HCT116 (cell line): Measurements from ENCODE around the gene STX5. TPM values are rescaled to one million over a fixed set of nuclear protein-coding genes. Genes with fewer than 3 reads are reported as not detected.

ENCODE experiments used
- ATAC-seq: fragments of 200-7000 bp; cut with Tn5 transposase; 2 replicates; pipeline ENCODE4 v1.9.1; 2020; ENCODE audit warnings: mild to moderate bottlenecking, moderate library complexity
- BruUV-seq: library from RNA; stranded (reverse); fragments of 400-500 nt; replicated peaks from 2 replicates; lab custom pipeline; 2021; lab: Mats Ljungman, UMichigan
- CTCF ChIA-PET: fragments of 300-600 bp; sonication (Branson Sonifier 250); formaldehyde crosslinking; loops from one replicate; lab custom pipeline; 2021; ENCODE audit warnings: antibody characterized with exemption; lab: Charles Lee
- POLR2A ChIA-PET: fragments of 300-600, 350-600 bp; sonication (Branson Sonifier 250); formaldehyde crosslinking; loops from one replicate; lab custom pipeline; 2021; ENCODE audit warnings: antibody characterized with exemption; lab: Charles Lee
- RAD21 ChIA-PET, 2 experiments: fragments of 300-600 bp; sonication (Branson Sonifier 250); formaldehyde crosslinking; loops; one replicate each; lab custom pipeline; 2023; ENCODE audit warnings: low total read pairs in 2 of 2; ENCODE audit not compliant: uncharacterized antibody in 2 of 2, unreplicated experiment in 2 of 2, low non-redundant PET in 1 of 2; lab: Charles Lee
- DNase-seq: peaks from one replicate; pipeline ENCODE4 v3.0.0-alpha.2; 2010; ENCODE audit warnings: low read depth, low spot score
- H2AFZ ChIP-seq: fragments of 200-600 bp; shearing (Covaris generic), sonication (generic); 2 replicates; pipeline ENCODE4 v1.6.1; 2017; ENCODE audit warnings: low read depth, mixed run types, mixed read lengths, antibody characterized with exemption, low read length; ENCODE audit not compliant: poor library complexity, severe bottlenecking
- H3K27ac ChIP-seq: 2 replicates; pipeline ENCODE4 v1.5.1; 2012; ENCODE audit warnings: low read depth, low read length
- H3K27me3 ChIP-seq: fragments of 200-600 bp; sonication (generic); 2 replicates; pipeline ENCODE4 v1.6.1; 2016; ENCODE audit warnings: mixed run types, low read length, mixed read lengths; ENCODE audit not compliant: insufficient read depth
- H3K36me3 ChIP-seq, 2 experiments: fragments of 200-500 bp in 1 of 2; fragments of 200-600 bp in 1 of 2; sonication (Bioruptor generic) in 1 of 2; sonication (generic) in 1 of 2; 2 replicates each; pipeline versions ENCODE4 v1.5.1 to v1.6.1; 2014 to 2016; ENCODE audit warnings: low read length in 2 of 2, inconsistent platforms in 1 of 2, mixed read lengths in 1 of 2, mixed run types in 1 of 2; ENCODE audit not compliant: insufficient read depth in 2 of 2, control insufficient read depth in 1 of 2
- H3K4me1 ChIP-seq, 2 experiments: fragments of 200-600 bp in 1 of 2; sonication (generic) in 1 of 2; 2 replicates each; pipeline versions ENCODE4 v1.5.1 to v1.6.1; 2012 to 2017; ENCODE audit warnings: low read length in 2 of 2, inconsistent platforms in 1 of 2, mild to moderate bottlenecking in 1 of 2, mixed read lengths in 1 of 2, mixed run types in 1 of 2, moderate library complexity in 1 of 2; ENCODE audit not compliant: insufficient read depth in 2 of 2, control insufficient read depth in 1 of 2
- H3K4me2 ChIP-seq: fragments of 200-600 bp; sonication (generic); 2 replicates; pipeline ENCODE4 v1.6.1; 2017; ENCODE audit warnings: mixed run types, low read length, mixed read lengths
- H3K4me3 ChIP-seq, 2 experiments: fragments of 200-600 bp in 1 of 2; sonication (generic) in 1 of 2; replicated peaks in 1 of 2; 2 replicates each; pipeline ENCODE4 v1.5.1; 2011 to 2016; ENCODE audit warnings: low read length in 2 of 2, control low read depth in 1 of 2, low read depth in 1 of 2, mild to moderate bottlenecking in 1 of 2, mixed read lengths in 1 of 2, mixed run types in 1 of 2
- H3K79me2 ChIP-seq: fragments of 200-600 bp; sonication (generic); 2 replicates; pipeline ENCODE4 v1.6.1; 2017; ENCODE audit warnings: mild to moderate bottlenecking, mixed run types, low read length, moderate library complexity, mixed read lengths; ENCODE audit not compliant: insufficient read depth
- H3K9ac ChIP-seq: fragments of 200-600 bp; sonication (generic); 2 replicates; pipeline ENCODE4 v1.6.1; 2016; ENCODE audit warnings: low read length, mixed read lengths
- H3K9me2 ChIP-seq: fragments of 200-600 bp; sonication (generic), shearing (Covaris generic); 2 replicates; pipeline ENCODE4 v1.6.1; 2017; ENCODE audit warnings: mixed run types, mild to moderate bottlenecking, moderate library complexity; ENCODE audit not compliant: insufficient read depth
- H3K9me3 ChIP-seq, 2 experiments: fragments of 200-500 bp in 1 of 2; fragments of 200-600 bp in 1 of 2; sonication (Bioruptor generic) in 1 of 2; sonication (generic) in 1 of 2; 2 replicates each; pipeline ENCODE4 v1.6.1; 2014 to 2017; ENCODE audit warnings: low read length in 2 of 2, mixed read lengths in 2 of 2, inconsistent platforms in 1 of 2, low read depth in 1 of 2, mild to moderate bottlenecking in 1 of 2, mixed run types in 1 of 2, moderate library complexity in 1 of 2; ENCODE audit not compliant: control insufficient read depth in 1 of 2, insufficient read depth in 1 of 2
- H4K20me1 ChIP-seq: fragments of 200-600 bp; sonication (generic), shearing (Covaris generic); 2 replicates; pipeline ENCODE4 v1.6.1; 2017; ENCODE audit warnings: mixed run types, mild to moderate bottlenecking, moderate library complexity; ENCODE audit not compliant: insufficient read depth
- CEBPB ChIP-seq: IDR thresholded peaks from 2 replicates; pipeline ENCODE4 v1.6.1; 2012; ENCODE audit warnings: low read depth
- EGR1 ChIP-seq: IDR thresholded peaks from 2 replicates; pipeline ENCODE4 v1.6.1; 2012; ENCODE audit warnings: low read depth
- ELF1 ChIP-seq: IDR thresholded peaks from 2 replicates; pipeline ENCODE4 v1.6.1; 2012; ENCODE audit warnings: low read depth, borderline replicate concordance
- EZH2 ChIP-seq: fragments of 200-600 bp; sonication (generic); IDR thresholded peaks from 2 replicates; pipeline ENCODE4 v1.6.1; 2017; ENCODE audit warnings: antibody characterized with exemption, mixed run types
- EZH2phosphoT487 ChIP-seq: fragments of 200-600 bp; IDR thresholded peaks from 2 replicates; pipeline ENCODE4 v1.6.1; 2018; ENCODE audit warnings: antibody characterized with exemption, borderline replicate concordance
- FOSL1 ChIP-seq: IDR thresholded peaks from 2 replicates; pipeline ENCODE4 v1.6.1; 2012; ENCODE audit warnings: low read depth
- POLR2A ChIP-seq: IDR thresholded peaks from 2 replicates; pipeline ENCODE4 v1.7.0; 2011; ENCODE audit warnings: borderline replicate concordance; ENCODE audit not compliant: insufficient read depth, insufficient read length; ENCODE audit errors: extremely low read depth
- SIN3A ChIP-seq: IDR thresholded peaks from 2 replicates; pipeline ENCODE4 v1.6.1; 2012; ENCODE audit warnings: low read depth
- SP1 ChIP-seq: IDR thresholded peaks from 2 replicates; pipeline ENCODE4 v1.6.1; 2012; ENCODE audit warnings: low read depth
- SRF ChIP-seq: IDR thresholded peaks from 2 replicates; pipeline ENCODE4 v1.6.1; 2012; ENCODE audit warnings: low read depth
- TCF7L2 ChIP-seq: IDR thresholded peaks from 2 replicates; pipeline ENCODE4 v1.7.0; 2011; ENCODE audit warnings: borderline replicate concordance, inconsistent platforms; ENCODE audit not compliant: insufficient read depth, insufficient read length; ENCODE audit errors: extremely low read depth
- YY1 ChIP-seq: IDR thresholded peaks from 2 replicates; pipeline ENCODE4 v1.6.1; 2011; ENCODE audit warnings: low read length, low read depth, moderate library complexity, mild to moderate bottlenecking; ENCODE audit not compliant: insufficient replicate concordance; ENCODE audit errors: extremely low read depth
- ZNF274 ChIP-seq: fragments of 200-500 bp; sonication (Bioruptor generic); IDR thresholded peaks from 2 replicates; pipeline ENCODE4 v1.6.1; 2014; ENCODE audit warnings: mild to moderate bottlenecking, low read depth, low read length, inconsistent platforms
- intact Hi-C: fragments of 100-400 bp; cut with micrococcal nuclease; formaldehyde crosslinking; loops from 2 replicates; pipeline ENCODE4 v1.10.0; 2022
- total RNA-seq: library from RNA; stranded (reverse); gene quantifications from one replicate; pipeline ENCODE4 v1.2.1, GENCODE V29; 2021; ENCODE audit not compliant: unreplicated experiment
- TF ChIP-seq, protein P1 (sequence below): IDR thresholded peaks from 2 replicates; pipeline ENCODE4 v1.6.1; 2012
- TF ChIP-seq, protein P2 (sequence below), 3 experiments: fragments of 200-600 bp in 1 of 3; sonication (generic) in 1 of 3; IDR thresholded peaks in 2 of 3; conservative IDR thresholded peaks in 1 of 3; 2 replicates each; pipeline ENCODE4 v1.5.1; 2012 to 2017; ENCODE audit warnings: low read depth in 2 of 3, low read length in 2 of 3, antibody characterized with exemption in 1 of 3, borderline replicate concordance in 1 of 3, control low read depth in 1 of 3, mild to moderate bottlenecking in 1 of 3, mixed read lengths in 1 of 3, mixed run types in 1 of 3, moderate library complexity in 1 of 3; ENCODE audit not compliant: insufficient read depth in 1 of 3

Gene STX5
- total RNA-seq, 1 experiment from 2014 or later = 29.5 TPM

DNA sequence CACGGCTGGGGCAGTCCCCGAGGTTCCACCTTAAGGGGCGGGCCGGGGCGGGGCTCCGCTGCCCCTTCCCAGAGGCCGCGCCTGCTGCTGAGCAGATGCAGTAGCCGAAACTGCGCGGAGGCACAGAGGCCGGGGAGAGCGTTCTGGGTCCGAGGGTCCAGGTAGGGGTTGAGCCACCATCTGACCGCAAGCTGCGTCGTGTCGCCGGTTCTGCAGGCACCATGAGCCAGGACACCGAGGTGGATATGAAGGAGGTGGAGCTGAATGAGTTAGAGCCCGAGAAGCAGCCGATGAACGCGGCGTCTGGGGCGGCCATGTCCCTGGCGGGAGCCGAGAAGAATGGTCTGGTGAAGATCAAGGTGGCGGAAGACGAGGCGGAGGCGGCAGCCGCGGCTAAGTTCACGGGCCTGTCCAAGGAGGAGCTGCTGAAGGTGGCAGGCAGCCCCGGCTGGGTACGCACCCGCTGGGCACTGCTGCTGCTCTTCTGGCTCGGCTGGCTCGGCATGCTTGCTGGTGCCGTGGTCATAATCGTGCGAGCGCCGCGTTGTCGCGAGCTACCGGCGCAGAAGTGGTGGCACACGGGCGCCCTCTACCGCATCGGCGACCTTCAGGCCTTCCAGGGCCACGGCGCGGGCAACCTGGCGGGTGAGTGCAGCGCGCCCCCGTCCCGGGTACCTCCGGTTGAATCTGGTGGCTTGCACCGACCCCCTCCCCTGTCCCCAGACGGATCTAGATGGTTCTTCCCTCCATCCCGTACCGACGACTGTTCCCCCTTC lies 49.1 kb upstream of the STX5 start, which contains the start of gene SLC3A2 (continued):
- TF ChIP-seq EZH2phosphoT487 (no peak), ZNF274 (no peak), TCF7L2 (no peak), FOSL1 (no peak)

DNA sequence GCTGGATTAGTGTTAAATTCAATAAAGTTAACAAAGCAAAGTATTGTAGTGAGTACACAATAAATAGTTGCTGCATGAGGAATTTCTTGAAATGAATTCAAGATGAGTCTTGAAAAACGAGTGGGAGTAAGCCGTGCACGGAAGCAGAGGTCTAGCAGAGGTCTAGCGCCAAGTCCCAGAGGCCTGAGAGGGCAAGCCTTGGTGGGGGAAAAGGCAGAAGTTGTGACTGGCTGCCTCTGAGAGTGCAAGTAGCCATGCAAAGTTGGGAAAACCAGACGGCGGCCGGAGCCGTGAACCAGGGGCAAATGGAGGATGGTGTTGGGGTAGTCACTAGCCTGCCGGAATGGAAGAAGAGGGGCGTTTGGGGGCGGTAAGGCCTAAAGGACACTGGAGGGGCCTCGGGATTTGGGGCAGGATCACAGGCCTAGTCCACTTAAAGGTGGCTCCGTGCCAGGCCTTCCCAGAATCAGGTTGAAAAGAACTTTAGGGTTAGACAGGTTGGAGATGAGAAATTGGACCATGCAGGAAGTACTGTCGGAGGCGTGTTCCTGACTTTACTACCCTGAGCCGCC lies 48.5 kb upstream of the STX5 start:
- CTCF ChIA-PET = interaction anchor here (1.2 kb wide), 1 partner anchor 94 kb away, joined by 3 read pairs; no protein-coding TSS in a partner anchor
- intact Hi-C loops = loop anchor here (5.0 kb wide), 1 partner anchor 93 kb away; the partner anchor contains the start of gene TMEM179B
- H3K4me3 ChIP-seq = peak overlapping the region; percentile 75 to 85
- no peak overlapping the region for H2AFZ ChIP-seq
- peaks cover 96% of the 10 kb centered on the region for H3K79me2 ChIP-seq
- peak overlapping the region; percentile 96 for H3K27ac ChIP-seq
- H4K20me1 ChIP-seq = peaks cover 27% of the 10 kb centered on the region; the same call in 1 of the 2 replicates
- H3K9me2 ChIP-seq = no peaks in the 10 kb centered on the region
- BruUV-seq = no TSS peak
- H3K36me3 ChIP-seq = peaks cover 28 to 44% of the 10 kb centered on the region in 2 experiments
- DNase-seq (no peak), ATAC-seq (peak; percentile 32)
- TF ChIP-seq EGR1 = no peak
- TF ChIP-seq SRF = no peak
- TF ChIP-seq, protein P1, sequence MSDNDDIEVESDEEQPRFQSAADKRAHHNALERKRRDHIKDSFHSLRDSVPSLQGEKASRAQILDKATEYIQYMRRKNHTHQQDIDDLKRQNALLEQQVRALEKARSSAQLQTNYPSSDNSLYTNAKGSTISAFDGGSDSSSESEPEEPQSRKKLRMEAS = no peak
- no peak for TF ChIP-seq CEBPB
- no peak for TF ChIP-seq ELF1
- TF ChIP-seq POLR2A = no peak
- no peak for TF ChIP-seq TCF7L2
- TF ChIP-seq SIN3A = no peak
- TF ChIP-seq, protein P2, sequence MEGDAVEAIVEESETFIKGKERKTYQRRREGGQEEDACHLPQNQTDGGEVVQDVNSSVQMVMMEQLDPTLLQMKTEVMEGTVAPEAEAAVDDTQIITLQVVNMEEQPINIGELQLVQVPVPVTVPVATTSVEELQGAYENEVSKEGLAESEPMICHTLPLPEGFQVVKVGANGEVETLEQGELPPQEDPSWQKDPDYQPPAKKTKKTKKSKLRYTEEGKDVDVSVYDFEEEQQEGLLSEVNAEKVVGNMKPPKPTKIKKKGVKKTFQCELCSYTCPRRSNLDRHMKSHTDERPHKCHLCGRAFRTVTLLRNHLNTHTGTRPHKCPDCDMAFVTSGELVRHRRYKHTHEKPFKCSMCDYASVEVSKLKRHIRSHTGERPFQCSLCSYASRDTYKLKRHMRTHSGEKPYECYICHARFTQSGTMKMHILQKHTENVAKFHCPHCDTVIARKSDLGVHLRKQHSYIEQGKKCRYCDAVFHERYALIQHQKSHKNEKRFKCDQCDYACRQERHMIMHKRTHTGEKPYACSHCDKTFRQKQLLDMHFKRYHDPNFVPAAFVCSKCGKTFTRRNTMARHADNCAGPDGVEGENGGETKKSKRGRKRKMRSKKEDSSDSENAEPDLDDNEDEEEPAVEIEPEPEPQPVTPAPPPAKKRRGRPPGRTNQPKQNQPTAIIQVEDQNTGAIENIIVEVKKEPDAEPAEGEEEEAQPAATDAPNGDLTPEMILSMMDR (IDR thresholded peaks at IDR 0.05 in 2 of 3, conservative IDR thresholded peaks at IDR 0.05 in 1 of 3; ENCODE audit: borderline replicate concordance in 1 of 3, insufficient read depth in 1 of 3, low read depth in 2 of 3, low read length in 2 of 3) = no peak
- no peak for TF ChIP-seq SP1
- no peak for TF ChIP-seq EZH2
- no peak for TF ChIP-seq ZNF274
- TF ChIP-seq YY1 = no peak
- peak overlapping the region; percentile 92 for H3K9ac ChIP-seq
- H3K9me3 ChIP-seq = no peaks in the 10 kb centered on the region
- no peaks in the 10 kb centered on the region for H3K27me3 ChIP-seq
- peaks cover 38 to 68% of the 10 kb centered on the region in 2 experiments for H3K4me1 ChIP-seq
- peak overlapping the region; percentile 79 for H3K4me2 ChIP-seq
- POLR2A ChIA-PET = interaction anchor here (0.6 to 4.2 kb wide), 6 partner anchors 25 to 94 kb away, joined by 3 to 50 read pairs (median 28); no protein-coding TSS in a partner anchor
- RAD21 ChIA-PET = interaction anchor here in 1 of 2 experiments (0.6 kb wide), 1 partner anchor 35 kb away, joined by 7 read pairs; no protein-coding TSS in a partner anchor
